Kidney (tissue), 11 donors: Measurements from ENCODE around the gene RPIA. TPM values are rescaled to one million over a fixed set of nuclear protein-coding genes. Genes with fewer than 3 reads are reported as not detected.
"Not testable (repeated sequence)": the region's sequence is repeated elsewhere in the genome, so short reads cannot be mapped to it uniquely, and the experiment has no call there.

Experiments used
- DNase-seq, 5 donors: peaks; one replicate each; pipeline ENCODE4 v3.0.0-alpha.2; 2013 to 2020
- FAIRE-seq: peaks from 2 replicates; lab custom pipeline; 2012; peaks lifted over from hg19 to GRCh38; lab: Jason Lieb, UNC
- H3K27ac ChIP-seq, 2 donors: one replicate each; pipeline ENCODE4 v1.7.0; 2013; ENCODE audit warnings: low read depth in 2 of 2, low read length in 2 of 2, inconsistent platforms in 1 of 2
- H3K27me3 ChIP-seq: one replicate; pipeline ENCODE4 v1.7.1; 2013; ENCODE audit warnings: low read length, inconsistent platforms; ENCODE audit not compliant: control insufficient read depth, insufficient read depth
- H3K36me3 ChIP-seq, 3 donors: one replicate each; pipeline versions ENCODE4 v1.7.0 to v1.7.1; 2013; ENCODE audit warnings: low read length in 3 of 3, control low read depth in 1 of 3, inconsistent platforms in 1 of 3; ENCODE audit not compliant: insufficient read depth in 3 of 3, control insufficient read depth in 2 of 3
- H3K4me1 ChIP-seq, 3 donors: one replicate each; pipeline versions ENCODE4 v1.7.0 to v1.7.1; 2013; ENCODE audit warnings: low read length in 3 of 3, inconsistent platforms in 1 of 3, low read depth in 1 of 3; ENCODE audit not compliant: control insufficient read depth in 2 of 3, insufficient read depth in 2 of 3
- H3K4me3 ChIP-seq, 3 donors: one replicate each; pipeline versions ENCODE4 v1.7.0 to v1.8.1; 2013; ENCODE audit warnings: low read length in 3 of 3, control low read depth in 1 of 3, inconsistent platforms in 1 of 3
- H3K9ac ChIP-seq, 3 donors: one replicate each; pipeline versions ENCODE4 v1.7.0 to v1.7.1; 2013; ENCODE audit warnings: low read length in 3 of 3, control low read depth in 1 of 3, inconsistent platforms in 1 of 3
- H3K9me3 ChIP-seq, 3 donors: one replicate each; pipeline versions ENCODE4 v1.7.0 to v1.7.1; 2013; ENCODE audit warnings: low read length in 3 of 3, control low read depth in 1 of 3, inconsistent platforms in 1 of 3; ENCODE audit not compliant: control insufficient read depth in 2 of 3, insufficient read depth in 1 of 3
- intact Hi-C: fragments of 100-400 bp; cut with DNase I; formaldehyde crosslinking; loops from one replicate; pipeline ENCODE4 v1.11.1; 2022
- polyA plus RNA-seq: library from polyadenylated mRNA; stranded (reverse); fragments of 350-450 nt; fragmentation: Illumina TruSeq; extraction: RNeasy Lipid Tissue Mini Kit (QIAGEN cat#74804); gene quantifications from one replicate; pipeline ENCODE4 v1.2.3, GENCODE V29; 2014; ENCODE audit warnings: low read depth, low replicate concordance; ENCODE audit not compliant: insufficient read depth
- total RNA-seq: library from RNA; stranded (reverse); fragmentation: NEBNext Ultra II Directional; extraction: Animal tissue kit (Norgen Biotek cat#: 25700); gene quantifications from one replicate; pipeline ENCODE4 v1.2.1, GENCODE V29; 2021
- donor health status: control.
- donor health status: control.
- donor health status: DM: yes; HTN: yes; CAD: no.
- donor health status: Normal renal cell carcinoma (clear cell type).

RPIA gene
- total and polyA plus RNA-seq, 2 donors from 2014 or later = 11.4 to 15.7 TPM

DNA sequence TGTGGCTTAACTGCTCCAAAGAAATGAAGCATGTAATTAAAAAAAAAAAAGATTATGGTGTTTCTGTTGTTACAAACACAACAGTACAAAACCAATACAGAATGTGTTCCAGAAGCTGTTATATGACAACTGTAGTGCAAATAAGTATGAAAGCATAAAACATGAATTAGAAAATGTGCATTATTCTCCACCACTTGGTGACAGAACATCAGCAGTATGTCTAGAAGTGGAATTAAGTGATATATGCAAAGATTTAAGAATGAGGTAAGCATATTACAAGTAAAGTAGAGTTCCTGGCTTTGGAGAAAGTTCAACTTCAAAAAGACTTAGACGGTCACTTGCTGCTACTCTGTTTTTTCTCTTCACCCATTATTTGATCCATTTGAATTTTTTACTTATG lies 105.0 kb downstream of the RPIA start:
- intact Hi-C loops, H3K27me3 ChIP-seq, FAIRE-seq, H3K9me3 ChIP-seq, H3K9ac ChIP-seq, H3K36me3 ChIP-seq, H3K4me1 ChIP-seq, H3K4me3 ChIP-seq, DNase-seq, H3K27ac ChIP-seq: not testable (repeated sequence)

DNA sequence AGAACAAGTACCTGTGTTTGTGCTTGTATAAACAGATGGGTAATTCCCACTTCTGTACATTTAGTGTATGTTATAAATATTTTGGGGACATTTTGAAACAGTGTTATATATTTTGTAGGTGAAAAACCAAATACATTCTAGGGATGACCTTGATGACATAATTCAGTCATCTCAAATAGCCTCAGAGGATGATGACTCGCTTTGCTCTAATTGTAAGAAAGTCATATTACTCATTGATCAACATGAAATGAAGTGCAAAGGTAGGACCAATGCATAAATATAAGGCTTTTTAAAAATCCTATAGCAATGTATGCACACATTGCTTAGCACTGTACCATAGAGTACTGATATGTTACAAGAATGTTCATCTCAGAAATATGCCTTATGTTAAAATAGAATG lies 105.7 kb downstream of the RPIA start:
- H3K27ac ChIP-seq, FAIRE-seq, H3K9ac ChIP-seq, H3K36me3 ChIP-seq, H3K4me1 ChIP-seq, H3K4me3 ChIP-seq, H3K27me3 ChIP-seq, intact Hi-C loops, H3K9me3 ChIP-seq, DNase-seq: not testable (repeated sequence)

Other genes starting within 250 kb of the RPIA start
- not detected for gene FOXI3, start 239.0 kb upstream of the RPIA start, total RNA-seq
- gene FOXI3, start 239.0 kb upstream of the RPIA start, polyA plus RNA-seq = not detected
- gene EIF2AK3, start 64.2 kb upstream of the RPIA start, total RNA-seq = 20.8 TPM
- gene EIF2AK3, start 64.2 kb upstream of the RPIA start, polyA plus RNA-seq = 5.7 TPM